ENCODE measurements around the gene NDFIP2.

- TF ChIP-seq CTCF (conservative IDR thresholded peaks at IDR 0.05 in 1 of 2, IDR thresholded peaks at IDR 0.05 in 1 of 2; ENCODE audit: extremely low read depth in 1 of 2, insufficient read depth in 1 of 2, low read depth in 1 of 2, low read length in 2 of 2) = peak in 1 of 2 donors; percentile 28
- no peak for TF ChIP-seq EZH2 (IDR thresholded peaks at IDR 0.05; ENCODE audit: borderline replicate concordance, low read length)
Measured at GRCh38 chr13:79477968-79478367, 3.0 kb upstream of the NDFIP2 start.
